HFF-Myc (cell line): Measurements from ENCODE around the gene RAD50.

Source experiments
- DNase-seq: peaks from one replicate; pipeline ENCODE4 v3.0.0-alpha.2; 2011; ENCODE audit warnings: low read depth; ENCODE audit errors: extremely low read depth
- H3K4me3 ChIP-seq: replicated peaks from 2 replicates; pipeline ENCODE4 v1.5.1; 2011; ENCODE audit warnings: low read depth, mild to moderate bottlenecking, control low read depth, low read length
- TF ChIP-seq, protein P1 (sequence below): IDR thresholded peaks from 2 replicates; pipeline ENCODE4 v1.5.1; 2012; ENCODE audit warnings: mild to moderate bottlenecking, low read depth, low read length, control low read depth; ENCODE audit errors: missing control alignments

Gene RAD50

DNA sequence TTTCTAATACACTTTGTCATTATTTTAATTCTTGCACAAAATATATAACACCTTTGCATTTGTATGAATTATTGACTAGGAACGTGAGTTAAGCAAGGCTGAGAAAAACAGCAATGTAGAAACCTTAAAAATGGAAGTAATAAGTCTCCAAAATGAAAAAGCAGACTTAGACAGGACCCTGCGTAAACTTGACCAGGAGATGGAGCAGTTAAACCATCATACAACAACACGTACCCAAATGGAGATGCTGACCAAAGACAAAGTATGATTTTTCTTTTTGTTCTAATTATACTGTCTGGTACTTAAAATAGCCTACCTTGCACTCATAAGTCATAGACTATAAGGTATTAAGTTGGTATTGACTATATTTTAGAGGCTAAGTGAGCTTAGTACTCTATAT is 34.4 kb downstream of the RAD50 start:
- DNase-seq = no peak
- TF ChIP-seq, protein P1, sequence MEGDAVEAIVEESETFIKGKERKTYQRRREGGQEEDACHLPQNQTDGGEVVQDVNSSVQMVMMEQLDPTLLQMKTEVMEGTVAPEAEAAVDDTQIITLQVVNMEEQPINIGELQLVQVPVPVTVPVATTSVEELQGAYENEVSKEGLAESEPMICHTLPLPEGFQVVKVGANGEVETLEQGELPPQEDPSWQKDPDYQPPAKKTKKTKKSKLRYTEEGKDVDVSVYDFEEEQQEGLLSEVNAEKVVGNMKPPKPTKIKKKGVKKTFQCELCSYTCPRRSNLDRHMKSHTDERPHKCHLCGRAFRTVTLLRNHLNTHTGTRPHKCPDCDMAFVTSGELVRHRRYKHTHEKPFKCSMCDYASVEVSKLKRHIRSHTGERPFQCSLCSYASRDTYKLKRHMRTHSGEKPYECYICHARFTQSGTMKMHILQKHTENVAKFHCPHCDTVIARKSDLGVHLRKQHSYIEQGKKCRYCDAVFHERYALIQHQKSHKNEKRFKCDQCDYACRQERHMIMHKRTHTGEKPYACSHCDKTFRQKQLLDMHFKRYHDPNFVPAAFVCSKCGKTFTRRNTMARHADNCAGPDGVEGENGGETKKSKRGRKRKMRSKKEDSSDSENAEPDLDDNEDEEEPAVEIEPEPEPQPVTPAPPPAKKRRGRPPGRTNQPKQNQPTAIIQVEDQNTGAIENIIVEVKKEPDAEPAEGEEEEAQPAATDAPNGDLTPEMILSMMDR = no peak
- no peak overlapping the region for H3K4me3 ChIP-seq

DNA sequence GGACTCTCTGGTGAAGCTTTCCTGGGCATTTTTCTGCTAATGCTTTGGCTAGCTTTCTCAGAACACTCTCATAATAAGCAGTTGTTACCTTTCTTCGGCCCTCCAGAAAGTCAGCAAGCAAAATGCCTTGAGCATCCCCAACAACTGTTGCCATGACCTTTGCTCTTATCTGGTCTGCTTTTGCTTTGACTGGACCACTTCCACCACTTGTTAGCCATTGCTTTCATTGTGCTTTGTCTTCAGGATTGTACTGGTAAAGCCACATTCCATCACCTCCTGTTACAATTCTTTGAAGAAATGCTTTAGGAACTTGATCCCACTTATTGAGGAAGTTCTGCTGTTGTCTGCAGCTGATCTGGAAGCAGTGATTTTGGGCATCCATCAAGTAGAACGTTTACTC is 35.7 kb downstream of the RAD50 start:
- TF ChIP-seq, protein P1 = no peak
- H3K4me3 ChIP-seq = no peak overlapping the region
- no peak for DNase-seq

DNA sequence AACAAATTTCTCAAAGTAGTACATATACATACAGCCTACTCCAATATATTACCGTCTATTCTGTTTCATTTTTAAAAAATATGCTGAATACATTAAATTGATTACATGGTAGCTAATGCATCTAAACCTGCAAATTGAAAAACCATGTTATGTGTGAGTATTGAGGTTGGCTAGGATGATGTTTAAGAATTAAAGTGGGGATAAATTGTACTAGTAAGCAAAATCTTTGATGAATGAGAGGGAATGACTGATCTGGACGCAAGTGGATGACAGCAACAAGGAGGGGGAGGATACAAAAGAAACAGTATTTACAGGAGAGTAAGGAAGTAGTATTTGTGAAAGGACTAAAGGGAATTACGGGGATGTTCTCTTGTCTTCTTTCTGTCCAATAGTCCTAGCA is 37.4 kb downstream of the RAD50 start:
- TF ChIP-seq, protein P1 = no peak
- no peak overlapping the region for H3K4me3 ChIP-seq
- no peak for DNase-seq

DNA sequence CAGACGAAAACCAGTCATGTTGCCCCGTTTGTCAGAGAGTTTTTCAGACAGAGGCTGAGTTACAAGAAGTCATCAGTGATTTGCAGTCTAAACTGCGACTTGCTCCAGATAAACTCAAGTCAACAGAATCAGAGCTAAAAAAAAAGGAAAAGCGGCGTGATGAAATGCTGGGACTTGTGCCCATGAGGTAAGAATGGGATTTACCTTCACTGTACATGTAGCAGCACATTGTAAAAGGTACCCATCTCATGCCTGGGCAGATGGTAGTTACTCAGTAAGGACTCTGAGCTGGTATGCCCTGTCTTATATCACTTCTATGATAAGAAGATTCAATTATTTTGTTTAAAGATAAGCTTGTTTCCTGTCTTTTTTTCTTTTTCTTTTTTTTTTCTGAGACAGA is 38.8 kb downstream of the RAD50 start:
- TF ChIP-seq, protein P1 = no peak
- no peak overlapping the region for H3K4me3 ChIP-seq
- DNase-seq = no peak

DNA sequence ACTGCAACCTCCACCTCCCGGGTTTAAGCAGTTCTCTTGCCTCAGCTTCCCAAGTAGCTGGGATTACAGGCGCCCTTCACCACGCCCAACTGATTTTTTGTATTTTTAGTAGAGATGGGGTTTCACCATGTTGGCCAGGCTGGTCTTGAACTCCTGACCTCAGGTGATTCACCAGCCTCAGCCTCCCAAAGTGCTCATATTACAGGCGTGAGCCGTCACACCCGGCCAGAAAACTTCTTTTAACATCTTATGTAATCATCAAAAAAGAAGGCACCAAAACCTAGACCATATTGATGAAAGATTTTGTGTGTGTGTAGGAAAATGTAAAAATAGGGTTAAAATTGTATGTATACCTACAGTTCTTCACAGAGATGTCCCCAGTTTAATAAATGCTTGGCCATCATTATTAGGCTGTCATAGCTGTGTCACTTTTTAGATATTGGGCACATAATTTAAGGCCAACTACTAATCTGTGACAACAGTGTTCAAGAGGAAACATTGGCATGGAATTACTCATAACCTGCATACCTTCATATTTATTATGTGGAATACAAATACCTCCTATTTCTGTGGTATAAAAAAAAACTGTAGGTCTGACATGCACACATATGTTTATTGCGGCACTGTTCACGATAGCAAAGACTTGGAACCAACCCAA is 44.4 kb downstream of the RAD50 start:
- H3K4me3 ChIP-seq = no peak overlapping the region
- TF ChIP-seq, protein P1 = no peak
- DNase-seq = no peak

DNA sequence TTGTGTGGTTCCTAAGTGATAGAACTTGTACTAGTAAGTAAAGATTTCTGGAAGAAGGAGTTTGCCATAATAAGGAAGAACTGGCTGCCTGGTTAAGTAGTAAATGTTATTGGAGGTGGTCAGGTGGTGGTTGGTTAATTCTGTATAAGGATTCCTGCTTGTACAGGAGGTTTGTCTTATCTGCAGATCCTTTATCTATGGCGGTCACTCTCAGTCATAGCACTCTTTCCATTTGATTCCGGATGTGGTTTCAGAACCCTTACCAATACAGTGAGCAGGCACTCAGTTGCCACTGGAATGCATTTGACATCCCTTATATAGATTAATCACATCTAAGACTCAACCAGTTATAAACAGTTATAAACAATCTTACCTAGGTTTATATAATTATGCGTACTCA is 50.3 kb downstream of the RAD50 start:
- no peak overlapping the region for H3K4me3 ChIP-seq
- DNase-seq = no peak
- TF ChIP-seq, protein P1 = no peak

DNA sequence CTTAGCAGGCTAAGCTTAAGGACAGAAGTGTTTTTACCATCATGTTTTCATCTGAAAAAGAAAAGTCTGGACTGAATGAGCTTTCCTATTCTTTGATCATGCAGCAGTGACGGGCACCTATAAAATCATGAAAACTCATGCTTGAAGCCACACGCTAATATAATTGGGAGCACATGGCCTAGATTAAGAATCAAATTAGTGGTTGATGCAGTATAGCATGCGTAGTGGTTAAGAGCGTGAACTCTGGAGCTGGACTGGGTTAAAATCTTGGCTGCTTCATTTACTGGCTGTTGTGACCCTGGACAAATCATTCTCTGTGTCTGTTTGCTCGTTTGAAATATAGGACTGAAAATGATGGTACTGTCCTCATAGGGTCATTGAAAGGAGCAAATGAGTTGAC is 51.3 kb downstream of the RAD50 start:
- TF ChIP-seq, protein P1 = no peak
- no peak for DNase-seq
- no peak overlapping the region for H3K4me3 ChIP-seq
